HCT116 (cell line): ENCODE data around the gene EVC. TPM values are rescaled to one million over a fixed set of nuclear protein-coding genes. Genes with fewer than 3 reads are reported as not detected.

ENCODE experiments used
- ATAC-seq: fragments of 200-7000 bp; cut with Tn5 transposase; 2 replicates; pipeline ENCODE4 v1.9.1; 2020; ENCODE audit warnings: mild to moderate bottlenecking, moderate library complexity
- BruUV-seq: library from RNA; stranded (reverse); fragments of 400-500 nt; replicated peaks from 2 replicates; lab custom pipeline; 2021; lab: Mats Ljungman, UMichigan
- CTCF ChIA-PET: fragments of 300-600 bp; sonication (Branson Sonifier 250); formaldehyde crosslinking; loops from one replicate; lab custom pipeline; 2021; ENCODE audit warnings: antibody characterized with exemption; lab: Charles Lee
- POLR2A ChIA-PET: fragments of 300-600, 350-600 bp; sonication (Branson Sonifier 250); formaldehyde crosslinking; loops from one replicate; lab custom pipeline; 2021; ENCODE audit warnings: antibody characterized with exemption; lab: Charles Lee
- RAD21 ChIA-PET, 2 experiments: fragments of 300-600 bp; sonication (Branson Sonifier 250); formaldehyde crosslinking; loops; one replicate each; lab custom pipeline; 2023; ENCODE audit warnings: low total read pairs in 2 of 2; ENCODE audit not compliant: uncharacterized antibody in 2 of 2, unreplicated experiment in 2 of 2, low non-redundant PET in 1 of 2; lab: Charles Lee
- DNase-seq: peaks from one replicate; pipeline ENCODE4 v3.0.0-alpha.2; 2010; ENCODE audit warnings: low read depth, low spot score
- H2AFZ ChIP-seq: fragments of 200-600 bp; shearing (Covaris generic), sonication (generic); 2 replicates; pipeline ENCODE4 v1.6.1; 2017; ENCODE audit warnings: low read depth, mixed run types, mixed read lengths, antibody characterized with exemption, low read length; ENCODE audit not compliant: poor library complexity, severe bottlenecking
- H3K27ac ChIP-seq: 2 replicates; pipeline ENCODE4 v1.5.1; 2012; ENCODE audit warnings: low read depth, low read length
- H3K27me3 ChIP-seq: fragments of 200-600 bp; sonication (generic); 2 replicates; pipeline ENCODE4 v1.6.1; 2016; ENCODE audit warnings: mixed run types, low read length, mixed read lengths; ENCODE audit not compliant: insufficient read depth
- H3K36me3 ChIP-seq, 2 experiments: fragments of 200-500 bp in 1 of 2; fragments of 200-600 bp in 1 of 2; sonication (Bioruptor generic) in 1 of 2; sonication (generic) in 1 of 2; 2 replicates each; pipeline versions ENCODE4 v1.5.1 to v1.6.1; 2014 to 2016; ENCODE audit warnings: low read length in 2 of 2, inconsistent platforms in 1 of 2, mixed read lengths in 1 of 2, mixed run types in 1 of 2; ENCODE audit not compliant: insufficient read depth in 2 of 2, control insufficient read depth in 1 of 2
- H3K4me1 ChIP-seq, 2 experiments: fragments of 200-600 bp in 1 of 2; sonication (generic) in 1 of 2; 2 replicates each; pipeline versions ENCODE4 v1.5.1 to v1.6.1; 2012 to 2017; ENCODE audit warnings: low read length in 2 of 2, inconsistent platforms in 1 of 2, mild to moderate bottlenecking in 1 of 2, mixed read lengths in 1 of 2, mixed run types in 1 of 2, moderate library complexity in 1 of 2; ENCODE audit not compliant: insufficient read depth in 2 of 2, control insufficient read depth in 1 of 2
- H3K4me2 ChIP-seq: fragments of 200-600 bp; sonication (generic); 2 replicates; pipeline ENCODE4 v1.6.1; 2017; ENCODE audit warnings: mixed run types, low read length, mixed read lengths
- H3K4me3 ChIP-seq, 2 experiments: fragments of 200-600 bp in 1 of 2; sonication (generic) in 1 of 2; replicated peaks in 1 of 2; 2 replicates each; pipeline ENCODE4 v1.5.1; 2011 to 2016; ENCODE audit warnings: low read length in 2 of 2, control low read depth in 1 of 2, low read depth in 1 of 2, mild to moderate bottlenecking in 1 of 2, mixed read lengths in 1 of 2, mixed run types in 1 of 2
- H3K79me2 ChIP-seq: fragments of 200-600 bp; sonication (generic); 2 replicates; pipeline ENCODE4 v1.6.1; 2017; ENCODE audit warnings: mild to moderate bottlenecking, mixed run types, low read length, moderate library complexity, mixed read lengths; ENCODE audit not compliant: insufficient read depth
- H3K9ac ChIP-seq: fragments of 200-600 bp; sonication (generic); 2 replicates; pipeline ENCODE4 v1.6.1; 2016; ENCODE audit warnings: low read length, mixed read lengths
- H3K9me2 ChIP-seq: fragments of 200-600 bp; sonication (generic), shearing (Covaris generic); 2 replicates; pipeline ENCODE4 v1.6.1; 2017; ENCODE audit warnings: mixed run types, mild to moderate bottlenecking, moderate library complexity; ENCODE audit not compliant: insufficient read depth
- H3K9me3 ChIP-seq, 2 experiments: fragments of 200-500 bp in 1 of 2; fragments of 200-600 bp in 1 of 2; sonication (Bioruptor generic) in 1 of 2; sonication (generic) in 1 of 2; 2 replicates each; pipeline ENCODE4 v1.6.1; 2014 to 2017; ENCODE audit warnings: low read length in 2 of 2, mixed read lengths in 2 of 2, inconsistent platforms in 1 of 2, low read depth in 1 of 2, mild to moderate bottlenecking in 1 of 2, mixed run types in 1 of 2, moderate library complexity in 1 of 2; ENCODE audit not compliant: control insufficient read depth in 1 of 2, insufficient read depth in 1 of 2
- H4K20me1 ChIP-seq: fragments of 200-600 bp; sonication (generic), shearing (Covaris generic); 2 replicates; pipeline ENCODE4 v1.6.1; 2017; ENCODE audit warnings: mixed run types, mild to moderate bottlenecking, moderate library complexity; ENCODE audit not compliant: insufficient read depth
- ATF3 ChIP-seq: IDR thresholded peaks from 2 replicates; pipeline ENCODE4 v1.6.1; 2012
- CBX3 ChIP-seq: IDR thresholded peaks from 2 replicates; pipeline ENCODE4 v1.6.1; 2012; ENCODE audit warnings: low read depth
- CTCF ChIP-seq, 3 experiments: fragments of 200-600 bp in 1 of 3; sonication (generic) in 1 of 3; IDR thresholded peaks in 2 of 3; conservative IDR thresholded peaks in 1 of 3; 2 replicates each; pipeline ENCODE4 v1.5.1; 2012 to 2017; ENCODE audit warnings: low read depth in 2 of 3, low read length in 2 of 3, antibody characterized with exemption in 1 of 3, borderline replicate concordance in 1 of 3, control low read depth in 1 of 3, mild to moderate bottlenecking in 1 of 3, mixed read lengths in 1 of 3, mixed run types in 1 of 3, moderate library complexity in 1 of 3; ENCODE audit not compliant: insufficient read depth in 1 of 3
- EGR1 ChIP-seq: IDR thresholded peaks from 2 replicates; pipeline ENCODE4 v1.6.1; 2012; ENCODE audit warnings: low read depth
- ELF1 ChIP-seq: IDR thresholded peaks from 2 replicates; pipeline ENCODE4 v1.6.1; 2012; ENCODE audit warnings: low read depth, borderline replicate concordance
- EZH2 ChIP-seq: fragments of 200-600 bp; sonication (generic); IDR thresholded peaks from 2 replicates; pipeline ENCODE4 v1.6.1; 2017; ENCODE audit warnings: antibody characterized with exemption, mixed run types
- MAX ChIP-seq: IDR thresholded peaks from 2 replicates; pipeline ENCODE4 v1.6.1; 2012
- POLR2A ChIP-seq: IDR thresholded peaks from 2 replicates; pipeline ENCODE4 v1.7.0; 2011; ENCODE audit warnings: borderline replicate concordance; ENCODE audit not compliant: insufficient read depth, insufficient read length; ENCODE audit errors: extremely low read depth
- POLR2AphosphoS5 ChIP-seq: IDR thresholded peaks from 2 replicates; pipeline ENCODE4 v1.6.1; 2011; ENCODE audit warnings: mild to moderate bottlenecking, low read depth, low read length, moderate library complexity
- RAD21 ChIP-seq: IDR thresholded peaks from 2 replicates; pipeline ENCODE4 v1.6.1; 2012; ENCODE audit warnings: low read depth, mild to moderate bottlenecking
- REST ChIP-seq: IDR thresholded peaks from 2 replicates; pipeline ENCODE4 v1.6.1; 2012; ENCODE audit warnings: low read depth
- SIN3A ChIP-seq: IDR thresholded peaks from 2 replicates; pipeline ENCODE4 v1.6.1; 2012; ENCODE audit warnings: low read depth
- SRF ChIP-seq: IDR thresholded peaks from 2 replicates; pipeline ENCODE4 v1.6.1; 2012; ENCODE audit warnings: low read depth
- TCF7L2 ChIP-seq: IDR thresholded peaks from 2 replicates; pipeline ENCODE4 v1.7.0; 2011; ENCODE audit warnings: borderline replicate concordance, inconsistent platforms; ENCODE audit not compliant: insufficient read depth, insufficient read length; ENCODE audit errors: extremely low read depth
- YY1 ChIP-seq: IDR thresholded peaks from 2 replicates; pipeline ENCODE4 v1.6.1; 2011; ENCODE audit warnings: low read length, low read depth, moderate library complexity, mild to moderate bottlenecking; ENCODE audit not compliant: insufficient replicate concordance; ENCODE audit errors: extremely low read depth
- ZBTB33 ChIP-seq: IDR thresholded peaks from 2 replicates; pipeline ENCODE4 v1.6.1; 2011; ENCODE audit warnings: mild to moderate bottlenecking, low read length, moderate library complexity; ENCODE audit not compliant: insufficient replicate concordance; ENCODE audit errors: extremely low read depth
- ZFX ChIP-seq: fragments of 450-650 bp; IDR thresholded peaks from 2 replicates; pipeline ENCODE4 v1.6.1; 2017
- ZNF274 ChIP-seq: fragments of 200-500 bp; sonication (Bioruptor generic); IDR thresholded peaks from 2 replicates; pipeline ENCODE4 v1.6.1; 2014; ENCODE audit warnings: mild to moderate bottlenecking, low read depth, low read length, inconsistent platforms
- intact Hi-C: fragments of 100-400 bp; cut with micrococcal nuclease; formaldehyde crosslinking; loops from 2 replicates; pipeline ENCODE4 v1.10.0; 2022
- total RNA-seq: library from RNA; stranded (reverse); gene quantifications from one replicate; pipeline ENCODE4 v1.2.1, GENCODE V29; 2021; ENCODE audit not compliant: unreplicated experiment

EVC gene
- total RNA-seq, 1 experiment from 2014 or later, result 0.15 TPM

- Histone ChIP-seq H3K9me2 (no peaks in the 10 kb centered on the region), H3K9me3 (peaks cover 4% of the 10 kb centered on the region in 2 experiments; a peak in 2 of 4 replicates), H3K4me2 (no peak overlapping the region), H3K4me1 (no peaks in the 10 kb centered on the region), H3K27ac (no peak overlapping the region), H4K20me1 (no peaks in the 10 kb centered on the region), H3K9ac (no peak overlapping the region), H2AFZ (no peak overlapping the region), H3K79me2 (no peaks in the 10 kb centered on the region), H3K27me3 (peaks cover 8% of the 10 kb centered on the region; the same call in 1 of the 2 replicates), H3K4me3 (no peak overlapping the region), H3K36me3 (no peaks in the 10 kb centered on the region)
- ChIA-PET RAD21 (no interaction called here), CTCF (no interaction called here), POLR2A (no interaction called here)
- DNase-seq (no peak), ATAC-seq (no peak)
- intact Hi-C loops, result no loop called here
- no TSS peak for BruUV-seq
- no peak for TF ChIP-seq EZH2
- TF ChIP-seq TCF7L2, result no peak
- TF ChIP-seq YY1, result no peak
- TF ChIP-seq POLR2AphosphoS5, result no peak
- no peak for TF ChIP-seq ELF1
- TF ChIP-seq RAD21, result no peak
- TF ChIP-seq CTCF (IDR thresholded peaks at IDR 0.05 in 2 of 3, conservative IDR thresholded peaks at IDR 0.05 in 1 of 3; ENCODE audit: borderline replicate concordance in 1 of 3, insufficient read depth in 1 of 3, low read depth in 2 of 3, low read length in 2 of 3), result no peak
- no peak for TF ChIP-seq ATF3
- no peak for TF ChIP-seq ZFX
- no peak for TF ChIP-seq POLR2A
- TF ChIP-seq SIN3A, result no peak
- TF ChIP-seq EGR1, result no peak
- no peak for TF ChIP-seq MAX
- TF ChIP-seq SRF, result no peak
- no peak for TF ChIP-seq CBX3
- TF ChIP-seq ZBTB33, result no peak
- no peak for TF ChIP-seq REST
- no peak for TF ChIP-seq ZNF274
Measured at GRCh38 chr4:5666741-5667140, 44.3 kb upstream of the EVC start.
